HG03460 (cell line): ENCODE measurements around the gene MSANTD2.

Experiments
- ATAC-seq: cut with Tn5 transposase; IDR thresholded peaks from one replicate; pipeline ENCODE4 v1.9.1; 2021; ENCODE audit not compliant: unreplicated experiment

The MSANTD2 gene

DNA sequence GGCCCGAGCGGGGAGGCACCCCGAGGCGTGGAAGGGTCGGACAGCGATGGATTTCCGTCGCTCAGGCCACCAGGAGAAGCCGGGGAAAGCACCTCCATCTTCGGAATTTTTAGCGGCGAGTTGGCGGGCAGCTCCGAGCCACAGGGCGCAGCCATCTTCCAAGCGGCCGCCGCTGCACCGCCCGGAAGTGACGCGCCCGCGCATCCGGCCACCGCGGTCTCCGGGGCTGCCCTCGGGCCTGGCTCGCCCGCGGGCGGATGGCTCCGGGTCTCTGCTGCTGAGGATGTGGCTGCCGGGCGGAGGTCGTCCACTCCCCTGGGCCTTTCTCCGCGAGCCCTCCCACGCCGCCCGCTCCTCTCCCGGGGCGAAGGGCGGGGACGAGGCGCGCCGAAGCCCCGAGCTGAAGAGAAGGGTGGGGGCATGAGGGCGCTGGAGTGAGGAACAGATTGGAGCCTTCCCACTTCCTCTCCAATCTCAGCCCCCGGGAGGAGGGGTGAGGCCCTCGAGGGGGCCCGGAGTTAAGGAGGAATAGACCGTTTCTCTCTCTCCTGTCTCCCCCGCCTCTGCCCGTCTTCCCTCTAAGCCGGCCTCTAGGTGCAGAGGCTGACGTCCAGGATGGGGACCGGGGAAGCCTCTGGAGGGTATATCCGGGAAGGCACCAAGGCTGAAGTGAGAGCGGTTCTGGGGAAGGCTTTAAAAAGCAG lies at the start of gene MSANTD2:
Gene MSANTD2 (minus strand): TSS at position 181 of the 704 bp plus-strand sequence. CDS start 26 bp downstream, at position 155.
- peak; percentile 90 for ATAC-seq

DNA sequence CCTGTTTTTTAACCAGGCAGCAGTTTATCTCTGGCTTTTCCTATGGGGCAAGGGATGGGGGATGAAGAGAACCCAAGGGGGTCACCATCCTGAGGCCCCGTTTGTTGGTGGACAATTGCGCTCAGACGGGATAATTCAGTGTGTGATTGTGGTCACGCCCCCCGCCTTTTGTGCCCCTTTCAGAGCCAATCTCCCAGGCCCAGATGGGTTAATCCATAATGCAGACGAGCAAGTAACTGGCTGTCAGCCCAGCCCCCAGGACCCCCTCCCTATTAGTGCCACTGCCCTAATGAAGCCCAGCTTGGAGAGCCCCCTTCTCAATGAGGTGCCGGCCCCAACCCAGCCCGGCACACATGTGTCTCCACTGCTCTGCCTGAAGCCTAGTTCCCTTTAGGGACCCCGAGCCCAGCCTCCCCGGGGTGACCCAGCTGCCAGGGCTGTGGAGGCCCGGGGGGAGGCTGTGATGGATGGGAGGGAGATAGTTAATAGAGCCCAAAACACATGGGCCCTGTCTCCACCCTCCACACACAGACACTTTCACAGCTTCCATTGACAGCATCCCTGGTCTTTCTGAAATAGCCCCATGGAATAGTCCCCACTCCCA lies 46.0 kb upstream of the MSANTD2 start:
- ATAC-seq, result no peak

DNA sequence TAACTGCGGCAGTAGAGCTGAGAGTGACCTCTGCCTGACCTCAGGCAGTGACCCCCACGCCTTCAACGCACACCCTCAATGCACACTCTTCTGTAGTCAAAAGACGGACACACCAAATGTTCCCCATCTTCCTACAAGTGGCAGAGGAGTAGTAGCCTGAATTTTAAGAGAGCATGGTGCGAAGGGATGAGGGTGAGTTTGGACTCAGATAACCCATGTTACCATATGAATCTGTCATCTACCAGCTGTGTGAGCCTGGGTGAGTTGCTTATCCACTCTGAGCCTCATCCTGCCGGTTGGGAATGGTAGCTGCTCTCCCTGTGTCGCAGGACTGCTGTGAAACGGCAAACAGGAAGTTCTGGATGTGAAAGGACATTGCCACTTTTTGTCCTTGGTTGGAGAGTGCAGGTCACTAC lies 44.5 kb upstream of the MSANTD2 start:
- no peak for ATAC-seq

DNA sequence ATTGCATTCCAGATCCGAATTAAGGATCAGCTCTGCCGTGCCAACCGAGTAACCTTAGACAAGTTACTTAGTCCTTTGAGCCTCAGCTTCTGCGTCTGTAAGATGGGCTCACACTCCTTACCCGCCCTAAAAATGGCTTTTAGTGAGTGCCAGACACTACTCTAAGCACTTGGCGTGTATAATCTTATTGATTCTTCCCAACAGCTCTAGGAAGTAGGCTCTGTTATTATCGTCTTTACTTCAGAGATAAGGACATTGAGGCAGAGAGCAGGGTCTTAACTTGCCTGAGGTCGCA lies 43.4 kb upstream of the MSANTD2 start:
- ATAC-seq, result no peak

DNA sequence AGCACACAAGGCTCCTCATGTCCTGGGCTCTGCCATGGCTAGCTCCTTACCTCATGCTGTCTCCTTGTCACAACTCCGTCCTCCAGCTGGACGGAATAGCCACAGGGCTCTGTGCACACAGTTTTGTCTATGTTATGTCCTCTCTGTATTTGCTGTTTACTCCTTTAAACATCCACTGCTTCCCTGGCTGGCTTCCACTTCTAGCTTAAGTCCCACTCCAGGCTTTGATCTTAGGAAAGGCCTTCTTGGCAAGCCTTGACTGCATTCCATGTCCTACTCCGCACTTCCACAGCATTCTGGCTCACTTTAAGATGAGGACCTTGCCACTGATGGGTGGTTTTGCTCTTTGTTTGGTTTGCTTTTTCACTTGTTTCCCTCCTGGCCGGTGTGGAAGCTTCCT lies 42.1 kb upstream of the MSANTD2 start:
- ATAC-seq, result no peak

DNA sequence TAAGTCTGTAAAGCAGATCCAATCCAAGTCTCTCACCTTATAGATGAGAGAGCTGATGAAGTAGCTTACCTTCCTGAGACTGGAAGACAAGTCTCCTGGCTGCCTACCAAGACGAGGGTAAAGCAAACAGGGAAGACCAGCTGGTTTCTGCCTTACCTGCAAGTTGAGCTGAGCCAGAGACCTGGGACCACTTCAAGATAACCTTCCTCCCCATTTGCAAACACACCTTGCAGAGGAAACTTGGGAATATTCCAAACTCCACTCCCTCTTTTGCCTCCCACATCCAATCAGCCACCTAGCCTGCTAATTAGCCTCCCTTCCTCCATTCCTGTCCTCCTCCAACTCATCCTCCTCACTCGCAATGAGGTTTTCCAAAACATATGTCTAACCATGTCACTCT lies 41.6 kb upstream of the MSANTD2 start:
- ATAC-seq, result no peak

DNA sequence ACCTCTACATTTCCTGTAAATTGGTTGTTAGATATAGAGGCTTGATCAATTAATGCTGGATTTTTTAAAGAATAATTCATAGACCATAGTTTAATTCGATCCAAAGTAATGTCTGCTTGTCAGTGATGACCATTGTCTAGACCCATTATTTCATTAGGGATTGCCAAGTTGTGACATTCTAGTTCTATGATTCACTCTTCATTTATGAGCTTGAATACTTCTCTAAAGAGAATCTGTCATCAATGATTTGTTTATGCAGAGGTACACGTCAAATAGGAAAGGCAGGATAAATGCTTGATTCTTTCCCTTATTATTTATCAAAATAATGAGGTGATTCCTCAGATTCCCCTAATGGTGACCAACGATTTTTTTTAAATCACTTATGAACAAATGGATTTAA lies 41.0 kb upstream of the MSANTD2 start:
- no peak for ATAC-seq

DNA sequence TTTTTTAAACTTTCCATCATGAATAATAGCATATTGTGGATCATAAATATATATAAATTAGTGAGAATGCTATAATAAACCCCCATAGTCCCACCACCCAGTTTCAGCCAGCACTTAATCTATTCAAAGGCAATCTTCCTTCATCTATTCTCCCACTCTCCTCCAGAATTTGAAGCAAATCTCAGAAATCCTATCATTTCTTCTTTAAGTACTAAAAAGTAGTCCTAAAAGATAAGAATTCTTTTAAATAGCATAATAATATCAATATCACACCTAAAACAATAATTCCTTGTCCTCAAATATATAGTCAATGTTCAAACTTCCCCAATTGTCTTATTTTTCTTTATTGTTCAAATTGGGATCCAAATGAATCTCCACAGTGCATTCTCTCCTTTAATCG lies 40.5 kb upstream of the MSANTD2 start:
- ATAC-seq, result no peak

DNA sequence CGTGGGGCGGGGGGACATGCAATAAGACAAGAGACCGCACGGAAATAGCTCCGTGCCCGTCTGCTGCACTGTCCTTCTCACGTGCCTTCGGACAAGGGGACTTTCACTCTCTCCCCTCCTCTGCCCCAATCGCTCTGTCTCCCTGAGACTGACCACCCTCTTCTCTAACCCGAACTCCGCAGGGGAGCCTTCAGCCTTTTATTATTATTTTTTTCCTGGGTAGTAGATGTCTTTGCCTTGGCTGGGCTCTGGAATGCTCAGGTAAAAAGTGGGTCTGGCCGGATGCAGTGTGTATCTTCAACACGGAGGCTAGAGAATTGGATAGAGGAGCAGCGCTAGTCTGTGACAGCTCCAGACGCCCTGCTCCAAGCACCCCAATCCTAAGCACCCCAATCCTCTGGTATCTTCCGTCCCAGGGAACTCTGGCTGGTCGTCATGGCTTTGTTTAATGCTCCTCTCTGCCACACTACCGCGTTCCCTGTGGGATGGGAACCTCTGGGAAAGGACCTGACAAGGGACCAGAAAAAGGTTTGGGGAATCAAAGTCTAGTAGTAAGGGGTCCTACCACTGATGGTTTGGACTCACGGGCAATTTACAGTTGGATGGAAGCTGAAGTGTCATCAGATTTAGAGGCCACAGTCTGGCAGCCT lies 39.9 kb upstream of the MSANTD2 start:
- ATAC-seq, result no peak

DNA sequence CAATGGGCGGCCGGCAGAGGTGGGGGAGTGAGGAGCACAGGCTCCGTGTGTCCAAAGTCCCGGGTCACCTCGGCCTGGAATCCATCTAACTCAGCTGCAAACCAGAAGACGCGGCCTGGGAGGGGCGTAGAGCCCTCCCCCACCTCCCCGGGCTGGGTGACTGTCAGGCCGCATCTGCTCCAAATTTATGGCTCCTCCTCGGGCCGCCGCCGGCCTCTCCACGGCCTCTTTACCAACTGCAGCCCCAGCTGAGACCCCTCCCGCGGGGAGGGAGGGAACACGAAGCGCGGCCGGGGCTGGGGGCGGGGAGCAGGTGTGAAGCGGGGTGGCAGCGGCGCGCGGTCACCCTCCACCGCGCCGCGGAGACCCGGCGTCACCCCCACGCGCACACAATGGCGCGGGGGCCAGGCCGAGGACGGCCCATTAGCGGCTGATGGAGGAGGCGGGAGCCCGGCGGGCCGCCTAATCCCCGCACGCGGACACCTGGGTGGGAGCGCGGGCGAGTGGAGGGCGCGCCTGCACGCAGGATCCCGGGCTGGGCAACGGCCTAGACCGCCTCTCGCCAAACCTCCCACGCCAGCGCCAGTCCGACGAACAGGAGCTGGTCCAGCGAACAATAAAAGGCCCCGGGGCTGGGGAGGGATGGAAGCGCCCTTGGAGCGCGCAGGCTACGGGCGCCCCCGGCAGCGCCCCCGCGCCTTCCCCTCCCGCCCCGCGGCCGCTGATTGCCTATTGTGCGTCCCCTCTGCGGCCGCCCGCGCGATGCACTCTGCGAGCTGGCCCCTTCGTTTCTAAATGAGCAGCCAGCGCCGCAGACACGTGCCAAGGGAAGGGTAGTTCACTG lies 39.1 kb upstream of the MSANTD2 start:
- ATAC-seq, result no peak

DNA sequence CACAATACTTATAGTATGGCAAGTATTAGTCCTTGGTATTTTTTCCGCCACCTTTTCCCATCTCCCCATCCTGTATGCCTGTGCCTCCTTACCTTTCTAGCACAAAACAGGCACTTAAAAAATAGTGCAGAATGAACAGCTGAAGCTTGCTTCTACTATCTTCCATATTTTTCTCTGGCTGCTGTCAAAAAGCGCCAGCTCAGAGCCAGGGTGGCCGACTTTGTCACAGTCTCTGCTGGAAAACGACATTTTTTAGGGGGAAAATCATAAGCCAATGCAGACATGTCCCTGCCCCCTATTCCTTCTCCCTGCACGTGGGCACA lies 38.6 kb upstream of the MSANTD2 start:
- ATAC-seq, result no peak

DNA sequence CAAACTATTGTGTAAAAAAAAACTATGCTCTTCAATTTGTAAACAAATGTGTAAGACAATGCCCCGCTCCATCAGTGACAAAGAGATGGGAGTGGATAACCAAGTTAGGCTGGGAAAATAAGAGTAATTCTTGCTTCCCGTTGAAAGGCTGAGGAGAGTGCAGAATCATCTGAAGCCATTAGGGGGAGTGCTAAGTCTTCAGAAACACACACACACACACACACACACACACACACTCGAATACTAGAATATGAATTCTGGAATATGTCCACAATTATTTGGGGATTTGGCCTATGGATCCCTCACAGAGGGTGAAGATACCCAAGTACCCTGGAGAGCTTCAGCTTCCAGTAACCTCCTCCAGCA lies 37.3 kb upstream of the MSANTD2 start:
- peak; percentile 32 for ATAC-seq

DNA sequence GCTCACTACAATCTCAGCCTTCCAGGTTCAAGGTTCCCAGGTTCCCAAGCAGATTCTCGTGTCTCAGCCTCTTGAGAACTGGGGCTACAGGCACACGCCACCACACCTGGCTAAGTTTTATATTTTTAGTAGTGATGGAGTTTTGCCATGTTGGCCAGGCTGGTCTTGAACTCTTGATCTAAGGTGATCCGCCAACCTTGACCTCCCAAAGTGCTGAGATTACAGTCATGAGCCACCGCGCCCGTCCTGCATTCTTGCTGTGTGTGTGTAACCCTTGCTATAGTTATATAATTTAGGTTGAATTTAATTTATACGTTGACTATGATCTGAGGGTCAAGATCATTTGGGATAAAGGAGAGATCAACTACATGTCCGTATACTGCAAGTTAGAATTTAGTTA lies 35.7 kb upstream of the MSANTD2 start:
- ATAC-seq, result no peak

DNA sequence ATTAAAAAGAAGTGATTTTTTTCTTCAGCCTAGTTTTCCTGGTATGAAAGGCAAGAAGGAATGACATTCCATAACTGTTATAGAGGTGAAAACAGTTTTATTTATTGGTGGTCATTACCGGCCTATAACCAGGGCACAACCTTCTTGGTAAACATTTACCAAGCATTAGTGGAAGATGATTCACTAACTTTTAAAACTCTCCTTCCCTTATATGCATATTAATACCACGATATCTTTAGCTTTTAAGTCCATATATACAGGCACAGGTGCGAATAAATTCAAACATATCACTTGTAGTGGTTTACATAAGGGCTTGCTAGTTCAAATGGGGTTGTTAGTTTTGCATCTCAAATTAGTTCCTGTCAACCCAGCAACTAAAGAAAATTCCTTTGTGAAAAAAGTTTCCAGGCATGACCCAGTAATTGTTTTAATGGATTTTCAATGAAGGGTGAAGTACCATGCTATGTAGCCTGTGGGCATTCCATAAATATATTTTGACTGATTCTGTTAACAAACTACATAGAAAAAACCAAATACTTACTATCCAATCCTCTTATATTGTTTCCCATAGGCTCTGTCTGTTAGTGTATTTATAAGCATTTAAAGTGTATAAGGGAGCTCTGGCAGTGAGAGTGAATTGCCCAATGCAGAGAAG lies 34.4 kb upstream of the MSANTD2 start:
- ATAC-seq, result no peak

DNA sequence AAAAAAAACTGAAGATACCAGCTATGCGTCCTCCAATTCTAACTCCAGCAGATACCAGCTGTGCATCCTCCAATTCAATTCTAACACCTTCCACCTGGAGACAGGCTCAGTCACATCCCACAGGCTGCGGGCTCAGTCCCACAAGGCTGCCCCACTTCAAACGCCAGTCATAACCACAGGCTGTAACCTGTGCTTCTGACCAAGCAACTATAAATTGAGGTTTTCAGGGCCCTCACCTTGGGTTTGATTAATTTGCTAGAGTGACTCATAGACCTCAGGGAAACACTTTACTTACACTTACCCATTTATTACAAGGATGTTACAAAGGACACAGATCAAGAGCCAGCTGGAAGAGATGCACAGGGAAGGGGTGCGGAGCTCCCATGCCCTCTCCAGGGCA lies 32.4 kb upstream of the MSANTD2 start:
- ATAC-seq, result no peak

DNA sequence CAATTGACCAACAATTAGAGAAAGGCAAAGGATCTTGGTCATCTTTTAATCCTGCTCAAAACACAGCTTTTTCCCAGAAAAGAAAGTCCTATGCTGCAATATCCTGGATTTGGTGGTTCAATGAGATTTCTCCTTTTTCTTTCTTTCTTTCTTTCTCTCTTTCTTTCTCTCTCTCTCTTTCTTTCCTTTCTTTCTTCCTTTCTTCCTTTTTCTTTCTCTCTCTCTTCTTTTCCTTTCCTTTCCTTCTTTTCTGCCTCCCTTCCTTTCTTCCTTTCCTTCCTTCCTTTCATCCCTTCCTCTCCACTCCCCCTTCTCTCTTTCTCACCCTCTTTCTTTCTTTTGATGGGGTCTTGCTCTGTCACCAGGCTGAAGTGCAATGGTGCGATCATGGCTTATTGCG lies 31.7 kb upstream of the MSANTD2 start:
- no peak for ATAC-seq

DNA sequence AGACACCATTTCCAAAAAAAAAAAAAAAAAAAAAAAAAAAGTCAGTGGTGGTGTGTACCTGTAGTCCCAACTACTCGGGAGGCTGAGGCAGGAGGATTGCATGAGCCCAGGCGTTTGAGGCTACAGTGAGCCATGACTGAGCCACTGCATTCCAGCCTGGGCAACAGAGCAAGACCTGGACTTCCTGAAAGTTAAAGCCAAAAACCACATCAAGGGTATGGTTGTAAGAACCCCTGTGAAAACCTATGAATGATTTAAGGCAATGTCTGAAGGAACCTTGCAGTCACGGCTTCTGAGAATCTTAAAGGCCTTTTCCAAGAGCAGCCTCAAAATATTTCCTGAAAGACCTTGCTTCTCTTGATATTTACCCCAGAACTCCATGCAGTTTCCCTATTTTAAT lies 30.5 kb upstream of the MSANTD2 start:
- no peak for ATAC-seq

DNA sequence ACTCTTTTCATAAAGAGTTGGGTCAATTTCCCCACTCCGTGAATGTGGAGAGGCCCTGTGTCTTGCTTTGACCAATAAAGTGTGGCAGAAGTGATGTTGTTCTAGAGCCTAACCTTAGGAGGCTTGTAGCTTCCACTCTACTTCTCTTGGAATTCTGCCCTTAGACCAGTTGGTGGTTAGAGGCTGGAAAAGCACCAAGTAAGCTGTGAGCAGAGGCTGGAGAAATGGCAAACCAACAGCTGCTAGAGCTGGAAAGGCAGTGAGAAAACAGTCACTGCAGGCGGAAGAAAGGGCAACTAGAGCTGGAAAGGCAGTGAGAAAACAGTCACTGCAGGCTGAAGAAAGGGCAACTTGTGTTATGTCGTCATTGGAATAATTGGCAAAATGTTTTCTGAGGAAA lies 29.8 kb upstream of the MSANTD2 start:
- ATAC-seq, result no peak

DNA sequence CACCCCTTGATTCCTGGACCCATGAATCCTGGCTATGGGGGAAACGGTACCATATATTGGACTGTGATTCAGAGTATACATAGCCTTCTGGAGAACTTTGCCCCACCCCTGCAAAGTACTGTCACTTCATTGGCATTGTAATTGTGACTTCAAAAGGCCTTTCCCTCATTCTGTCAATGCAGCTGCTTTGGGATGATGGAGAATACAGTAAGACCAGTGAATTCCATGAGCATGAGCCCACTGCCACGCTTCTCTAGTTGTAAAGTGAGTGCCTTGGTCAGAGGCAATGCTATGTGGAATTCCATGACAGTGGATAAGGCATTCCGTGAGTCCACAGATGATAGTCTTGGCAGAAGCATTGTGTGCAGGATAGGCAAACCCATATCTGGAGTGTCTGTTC lies 25.7 kb upstream of the MSANTD2 start:
- no peak for ATAC-seq

DNA sequence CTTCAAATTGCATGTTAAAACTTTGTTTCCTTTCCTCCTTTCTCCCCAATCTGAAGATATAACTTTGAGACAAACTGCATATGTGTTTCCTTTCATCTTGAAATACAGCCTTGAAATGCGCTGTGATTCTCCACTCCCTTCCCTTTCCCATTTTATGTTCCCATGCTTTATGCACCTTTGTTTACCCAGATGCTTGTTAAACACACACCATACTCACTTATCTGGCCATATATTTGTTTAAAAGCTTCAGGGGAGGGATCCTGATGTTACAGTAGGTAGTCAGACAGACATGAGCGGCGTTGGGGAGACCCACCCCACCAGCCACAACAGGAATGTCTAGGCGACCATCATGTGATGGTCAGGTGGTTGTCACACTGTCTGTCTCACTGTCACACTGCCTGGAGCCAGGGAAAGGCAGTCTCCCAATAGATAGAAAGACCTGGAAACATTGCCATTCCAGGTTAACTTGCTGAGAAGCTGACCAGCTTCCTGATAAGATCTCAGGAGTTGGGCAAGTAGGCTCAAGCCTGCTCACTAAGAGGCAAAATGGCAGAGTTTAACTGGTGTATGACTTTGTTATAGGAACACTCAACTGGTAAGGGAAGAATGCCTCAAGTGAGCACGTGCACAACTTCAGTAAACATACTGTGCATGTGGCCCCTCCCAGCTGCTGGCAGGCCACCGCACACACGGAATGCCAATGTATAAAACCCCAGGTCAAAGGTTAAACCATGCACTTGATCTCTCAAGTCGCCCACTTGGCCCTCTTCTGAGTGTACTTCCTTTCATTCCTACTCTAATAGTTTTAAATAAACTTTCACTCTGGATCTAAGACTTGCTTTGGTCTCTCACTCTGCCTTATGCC lies 23.5 kb upstream of the MSANTD2 start:
- no peak for ATAC-seq
